Common myeloid progenitor, CD34-positive (primary cell): ENCODE measurements around the gene SPATA31D3.
"Not testable (repeated sequence)": the region's sequence is repeated elsewhere in the genome, so short reads cannot be mapped to it uniquely, and the experiment has no call there.

ENCODE experiments used
- CTCF ChIA-PET: fragments of 350-600 bp; sonication (Branson Sonifier 250); formaldehyde crosslinking; loops from one replicate; lab custom pipeline; 2021; ENCODE audit warnings: antibody characterized with exemption; lab: Charles Lee
- POLR2A ChIA-PET: fragments of 350-600 bp; sonication (Branson Sonifier 250); formaldehyde crosslinking; loops from one replicate; lab custom pipeline; 2021; ENCODE audit warnings: antibody characterized with exemption; lab: Charles Lee
- DNase-seq, 3 donors: peaks; one replicate each; pipeline versions ENCODE4 v3.0.0 to v3.0.0-alpha.2; 2013
- H3K27ac ChIP-seq, 2 experiments: 1 replicate in 1 of 2; 2 replicates in 1 of 2; pipeline ENCODE4 v1.7.0; 2013; ENCODE audit warnings: inconsistent platforms in 2 of 2, low read length in 2 of 2, mild to moderate bottlenecking in 2 of 2, low read depth in 1 of 2, moderate library complexity in 1 of 2; ENCODE audit not compliant: severe bottlenecking in 2 of 2, insufficient read depth in 1 of 2, poor library complexity in 1 of 2
- H3K27me3 ChIP-seq, 5 experiments: replicated peaks in 2 of 5; 1 replicate in 3 of 5; 2 replicates in 2 of 5; pipeline versions ENCODE4 v1.6.1 to v1.7.0; 2013; ENCODE audit warnings: low read length in 4 of 5, mild to moderate bottlenecking in 2 of 5, moderate library complexity in 2 of 5, inconsistent platforms in 1 of 5; ENCODE audit not compliant: insufficient read depth in 5 of 5, control insufficient read depth in 4 of 5
- H3K36me3 ChIP-seq, 4 experiments: 1 replicate in 2 of 4; 2 replicates in 2 of 4; pipeline versions ENCODE4 v1.6.1 to v1.7.0; 2013; ENCODE audit warnings: low read length in 3 of 4, control low read depth in 1 of 4, mild to moderate bottlenecking in 1 of 4; ENCODE audit not compliant: control insufficient read depth in 4 of 4, insufficient read depth in 4 of 4
- H3K4me1 ChIP-seq, 4 experiments: 1 replicate in 3 of 4; 2 replicates in 1 of 4; pipeline versions ENCODE4 v1.6.1 to v1.7.1; 2013; ENCODE audit warnings: low read length in 3 of 4, mild to moderate bottlenecking in 3 of 4, control low read depth in 1 of 4, inconsistent platforms in 1 of 4, moderate library complexity in 1 of 4; ENCODE audit not compliant: control insufficient read depth in 4 of 4, insufficient read depth in 4 of 4; ENCODE audit errors: control extremely low read depth in 1 of 4
- H3K4me3 ChIP-seq, 7 experiments: 1 replicate in 4 of 7; 2 replicates in 3 of 7; pipeline versions ENCODE4 v1.5.1 to v1.7.0; 2013; ENCODE audit warnings: mild to moderate bottlenecking in 7 of 7, low read length in 6 of 7, moderate library complexity in 6 of 7, inconsistent platforms in 2 of 7, low read depth in 2 of 7, control low read depth in 1 of 7; ENCODE audit not compliant: insufficient read depth in 4 of 7, control insufficient read depth in 1 of 7; ENCODE audit errors: extremely low read depth in 1 of 7
- H3K9me3 ChIP-seq, 5 experiments: 1 replicate in 4 of 5; 2 replicates in 1 of 5; pipeline versions ENCODE4 v1.6.1 to v1.7.1; 2013; ENCODE audit warnings: low read length in 4 of 5, mild to moderate bottlenecking in 2 of 5, inconsistent platforms in 1 of 5, low read depth in 1 of 5, moderate library complexity in 1 of 5; ENCODE audit not compliant: control insufficient read depth in 4 of 5, insufficient read depth in 2 of 5; ENCODE audit errors: control extremely low read depth in 1 of 5
- whole genome bisulfite sequencing: methylation state at CpG from one replicate; pipeline ENCODE4 v1.1.5; 2013; ENCODE audit not compliant: insufficient coverage; 5-methylcytosine and 5-hydroxymethylcytosine counted together

SPATA31D3 gene

DNA sequence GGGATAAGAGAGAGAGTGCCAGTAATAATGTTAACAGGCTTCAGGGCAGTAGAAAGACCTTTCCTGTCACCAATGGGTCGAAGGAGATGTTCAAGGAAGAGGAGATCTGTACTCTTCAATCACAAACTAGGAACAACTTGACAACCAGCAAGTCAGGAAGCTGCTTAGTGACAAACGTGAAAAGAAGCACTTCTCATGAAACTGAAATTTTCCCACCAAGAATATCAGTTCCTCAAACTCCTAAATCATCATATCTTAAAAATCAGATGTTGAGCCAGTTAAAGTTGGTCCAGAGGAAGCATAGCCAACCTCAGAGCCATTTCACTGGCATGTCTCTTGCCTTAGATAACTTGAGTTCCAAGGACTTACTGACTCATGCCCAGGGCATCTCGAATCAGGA lies 5.3 kb downstream of the SPATA31D3 start:
- H3K4me1 ChIP-seq, H3K27me3 ChIP-seq, H3K27ac ChIP-seq, POLR2A ChIA-PET, DNase-seq, H3K4me3 ChIP-seq, H3K9me3 ChIP-seq, CTCF ChIA-PET, H3K36me3 ChIP-seq: not testable (repeated sequence)
- no CpG with 5 or more reads among the region's 3 CpGs for WGBS

GRCh38 chr9:81953096-81953495 lies 9.8 kb downstream of the SPATA31D3 start:
- H3K4me3 ChIP-seq = no peak overlapping the region
- no peak for DNase-seq
- no peak overlapping the region for H3K27ac ChIP-seq
- no CpG with 5 or more reads among the region's 1 CpG for WGBS
- ChIA-PET CTCF (no interaction called here), POLR2A (no interaction called here)
- no peaks in the 10 kb centered on the region for H3K36me3 ChIP-seq
- H3K4me1 ChIP-seq = no peaks in the 10 kb centered on the region
- H3K9me3 ChIP-seq = peaks cover 2 to 10% (median 7%) of the 10 kb centered on the region in 5 experiments
- no peaks in the 10 kb centered on the region for H3K27me3 ChIP-seq

DNA sequence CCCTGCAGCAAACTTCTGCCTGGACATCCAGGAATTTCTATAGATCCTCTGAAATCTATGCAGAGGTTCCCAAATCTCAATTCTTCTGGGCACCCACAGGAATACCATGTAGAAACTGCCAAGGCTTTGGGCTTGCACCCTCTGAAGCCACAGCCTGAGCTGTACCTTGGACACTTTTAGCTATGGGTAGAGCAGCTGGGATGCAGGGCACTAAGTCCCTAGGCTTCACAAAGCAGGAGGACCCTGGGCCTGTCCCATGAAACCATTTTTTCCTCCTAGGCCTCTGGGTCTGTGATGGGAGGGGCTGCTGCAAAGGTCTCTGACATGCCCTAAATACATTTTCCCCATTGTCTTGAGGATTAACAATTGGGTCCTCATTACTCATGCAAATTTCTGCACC lies 12.3 kb downstream of the SPATA31D3 start:
- Histone ChIP-seq H3K4me3 (no peak overlapping the region), H3K9me3 (peaks cover 2 to 10% (median 7%) of the 10 kb centered on the region in 5 experiments), H3K27ac (no peak overlapping the region), H3K27me3 (no peaks in the 10 kb centered on the region), H3K36me3 (no peaks in the 10 kb centered on the region), H3K4me1 (no peaks in the 10 kb centered on the region)
- CTCF ChIA-PET = no interaction called here
- POLR2A ChIA-PET = no interaction called here
- DNase-seq = no peak

GRCh38 chr9:81964218-81965171 lies 21.2 kb downstream of the SPATA31D3 start:
- no peak for DNase-seq
- Histone ChIP-seq H3K36me3 (no peaks in the 10 kb centered on the region), H3K9me3 (peaks cover 0 to 2% (median 0%) of the 10 kb centered on the region in 5 experiments), H3K27me3 (no peaks in the 10 kb centered on the region), H3K27ac (no peak overlapping the region), H3K4me3 (no peak overlapping the region), H3K4me1 (no peaks in the 10 kb centered on the region)
- 100% methylated on average over 1 of the region's 6 CpGs for WGBS
- ChIA-PET CTCF (no interaction called here), POLR2A (no interaction called here)

- 96% methylated on average over 3 of the region's 3 CpGs for WGBS
- DNase-seq = no peak
- POLR2A ChIA-PET = no interaction called here
- CTCF ChIA-PET = no interaction called here
- H3K27ac ChIP-seq = no peak overlapping the region
- peaks cover 0 to 2% (median 0%) of the 10 kb centered on the region in 5 experiments for H3K9me3 ChIP-seq
- no peaks in the 10 kb centered on the region for H3K27me3 ChIP-seq
- H3K36me3 ChIP-seq = no peaks in the 10 kb centered on the region
- H3K4me1 ChIP-seq = no peaks in the 10 kb centered on the region
- no peak overlapping the region for H3K4me3 ChIP-seq
Observed at GRCh38 chr9:81968026-81968425, 24.7 kb downstream of the SPATA31D3 start.

DNA sequence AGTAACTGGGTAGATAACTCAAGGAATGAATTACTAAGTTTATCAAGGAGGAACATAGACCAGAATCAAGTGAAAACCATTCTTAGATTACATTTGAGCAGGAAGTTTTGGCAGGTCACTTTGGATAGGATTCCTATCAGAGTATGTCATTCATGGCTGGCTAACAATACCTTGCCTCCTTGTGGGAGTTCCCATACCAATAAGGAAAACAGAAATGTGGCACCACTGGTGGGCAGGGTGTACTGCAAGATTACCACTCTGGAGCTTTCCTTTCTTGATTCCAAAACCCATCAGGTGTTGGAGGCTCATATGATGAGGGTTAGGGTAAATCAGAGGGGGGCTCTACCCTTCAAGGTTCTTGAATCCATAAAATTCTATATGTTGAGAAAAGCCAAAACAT lies 26.7 kb downstream of the SPATA31D3 start:
- POLR2A ChIA-PET = no interaction called here
- H3K4me1 ChIP-seq = no peaks in the 10 kb centered on the region
- no peak overlapping the region for H3K27ac ChIP-seq
- CTCF ChIA-PET = no interaction called here
- no peaks in the 10 kb centered on the region for H3K36me3 ChIP-seq
- H3K27me3 ChIP-seq = no peaks in the 10 kb centered on the region
- DNase-seq = no peak
- no peak overlapping the region for H3K4me3 ChIP-seq
- peaks cover 0 to 2% (median 0%) of the 10 kb centered on the region in 5 experiments for H3K9me3 ChIP-seq

DNA sequence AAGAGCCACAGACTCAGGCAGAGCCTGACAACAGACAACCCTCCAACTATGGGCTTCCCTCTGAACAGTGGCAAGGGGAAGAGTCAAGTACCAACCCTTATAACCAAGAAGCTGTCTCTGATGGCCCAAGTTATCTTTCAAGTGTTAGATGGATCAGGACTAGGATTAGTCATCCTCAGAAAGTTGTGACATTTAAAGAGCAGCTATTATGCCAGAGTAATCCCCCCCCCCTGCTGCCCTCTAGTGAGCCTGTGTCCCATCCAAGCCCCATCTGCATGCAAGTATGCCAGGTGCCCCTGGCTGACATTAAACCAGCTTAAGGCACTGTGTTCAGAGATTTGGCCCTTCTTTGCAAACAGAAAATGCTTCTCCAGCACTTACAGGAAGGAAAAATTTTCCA lies 28.4 kb downstream of the SPATA31D3 start:
- Histone ChIP-seq H3K27me3 (no peaks in the 10 kb centered on the region), H3K4me1 (no peaks in the 10 kb centered on the region), H3K36me3 (no peaks in the 10 kb centered on the region), H3K9me3 (peaks cover 0 to 2% (median 0%) of the 10 kb centered on the region in 5 experiments), H3K4me3 (no peak overlapping the region), H3K27ac (no peak overlapping the region)
- CTCF ChIA-PET = no interaction called here
- POLR2A ChIA-PET = no interaction called here
- DNase-seq = no peak
